ENCODE results near the gene PURB. TPM values are rescaled to one million over a fixed set of nuclear protein-coding genes. Genes with fewer than 3 reads are reported as not detected.

The PURB gene
- total RNA-seq, 1 donor from 2014 or later: 13.1 TPM

DNA sequence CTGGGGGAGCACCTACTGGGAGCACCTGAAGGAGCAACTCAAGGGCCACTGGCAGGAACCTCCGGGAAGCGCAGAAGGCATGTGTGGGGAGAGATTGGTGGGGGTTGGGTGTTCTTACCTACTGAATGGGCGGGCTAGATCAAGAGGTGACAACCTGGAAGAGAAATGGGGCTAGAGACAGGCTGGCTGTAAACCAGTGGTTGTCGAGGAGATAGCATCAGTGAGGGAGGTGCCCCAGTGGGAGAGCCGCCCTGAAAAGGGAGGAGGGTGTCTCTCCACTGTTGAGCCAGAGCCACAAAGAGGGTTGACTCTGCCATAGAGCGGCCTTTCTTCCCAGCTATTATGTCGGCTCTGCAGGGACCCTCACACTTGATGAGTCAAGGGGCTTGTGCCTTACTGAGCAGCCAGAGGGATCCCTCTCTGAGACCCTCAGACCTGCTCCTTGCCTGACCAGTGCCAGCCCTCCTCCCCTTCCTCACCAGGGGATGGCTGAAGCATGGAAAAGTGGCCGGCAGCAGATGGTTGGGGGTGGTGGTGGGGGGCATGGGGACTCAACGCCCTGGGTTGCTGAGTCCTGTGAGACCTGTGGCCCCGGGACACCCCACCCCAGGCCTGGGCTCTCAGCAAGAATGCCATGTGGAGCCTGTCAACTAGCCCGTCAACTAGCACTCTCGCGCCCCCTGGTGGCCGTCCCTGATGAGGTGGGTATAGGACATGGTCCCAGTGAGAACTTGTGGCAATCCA is 36.4 kb upstream of the PURB start:
- Histone ChIP-seq H3K27ac (replicated peaks) (no peak overlapping the region), H3K9me3 (replicated peaks) (no peaks in the 10 kb centered on the region), H3K4me3 (no peak overlapping the region), H3K36me3 (no peaks in the 10 kb centered on the region), H3K4me1 (peaks cover 4% of the 10 kb centered on the region), H3K27me3 (ENCODE audit: low read depth) (no peaks in the 10 kb centered on the region)
- intact Hi-C loops (cut with micrococcal nuclease): loop anchor here (5.0 kb wide), 1 partner anchor 334 kb away; no protein-coding TSS in a partner anchor
- TF ChIP-seq CTCF (IDR thresholded peaks at IDR 0.05; ENCODE audit: borderline replicate concordance): peak; percentile 92
- DNase-seq: peak; percentile 90

DNA sequence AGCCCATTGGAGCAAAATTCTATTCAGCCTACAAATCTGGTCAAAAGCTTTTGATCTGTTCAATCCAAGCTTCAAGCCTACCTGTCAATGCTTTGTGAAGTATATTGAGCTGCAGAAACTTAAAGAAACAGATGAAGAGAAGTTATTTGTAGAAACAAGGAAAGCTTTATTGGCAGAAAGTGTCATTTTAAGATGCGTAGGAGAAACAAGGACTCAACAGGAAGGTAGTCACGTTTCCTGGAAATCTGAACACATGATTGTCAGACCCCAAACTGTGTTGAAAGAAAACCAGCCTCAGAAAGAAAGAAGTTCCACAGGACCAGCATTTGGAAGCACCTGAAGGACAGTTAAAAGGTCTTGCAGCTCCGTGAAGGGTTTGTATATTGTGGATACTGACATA is 34.8 kb upstream of the PURB start:
- H3K9me3 ChIP-seq (replicated peaks): no peaks in the 10 kb centered on the region
- H3K27me3 ChIP-seq (ENCODE audit: low read depth): no peaks in the 10 kb centered on the region
- H3K4me3 ChIP-seq: no peak overlapping the region
- no peak for TF ChIP-seq CTCF (IDR thresholded peaks at IDR 0.05; ENCODE audit: borderline replicate concordance)
- no peak overlapping the region for H3K27ac ChIP-seq (replicated peaks)
- peaks cover 4% of the 10 kb centered on the region for H3K4me1 ChIP-seq
- H3K36me3 ChIP-seq: no peaks in the 10 kb centered on the region
- intact Hi-C loops (cut with micrococcal nuclease): loop anchor here (5.0 kb wide), 1 partner anchor 333 kb away; no protein-coding TSS in a partner anchor
- DNase-seq: no peak

DNA sequence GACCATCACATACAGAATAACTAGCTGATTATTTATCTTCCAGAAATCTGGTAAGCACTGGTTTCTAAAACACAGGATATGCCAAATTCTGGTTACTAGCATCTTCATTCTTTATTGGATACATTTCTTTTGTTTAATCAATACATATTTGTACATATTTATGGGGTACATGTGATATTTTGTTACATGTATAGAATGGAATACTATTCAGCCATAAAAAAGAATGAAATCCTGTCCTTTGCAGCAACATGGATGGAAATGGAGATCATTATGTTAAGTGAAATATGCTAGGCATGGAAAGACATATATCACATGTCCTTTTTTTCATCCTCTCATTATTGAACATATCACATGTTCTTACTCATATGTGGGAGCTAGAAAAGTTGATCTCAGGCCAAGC is 32.7 kb upstream of the PURB start:
- no peak for DNase-seq
- intact Hi-C loops (cut with micrococcal nuclease): no loop called here
- H3K27ac ChIP-seq (replicated peaks): no peak overlapping the region
- H3K27me3 ChIP-seq (ENCODE audit: low read depth): no peaks in the 10 kb centered on the region
- H3K36me3 ChIP-seq: no peaks in the 10 kb centered on the region
- peaks cover 4% of the 10 kb centered on the region for H3K4me1 ChIP-seq
- no peak for TF ChIP-seq CTCF (IDR thresholded peaks at IDR 0.05; ENCODE audit: borderline replicate concordance)
- H3K4me3 ChIP-seq: no peak overlapping the region
- H3K9me3 ChIP-seq (replicated peaks): no peaks in the 10 kb centered on the region

DNA sequence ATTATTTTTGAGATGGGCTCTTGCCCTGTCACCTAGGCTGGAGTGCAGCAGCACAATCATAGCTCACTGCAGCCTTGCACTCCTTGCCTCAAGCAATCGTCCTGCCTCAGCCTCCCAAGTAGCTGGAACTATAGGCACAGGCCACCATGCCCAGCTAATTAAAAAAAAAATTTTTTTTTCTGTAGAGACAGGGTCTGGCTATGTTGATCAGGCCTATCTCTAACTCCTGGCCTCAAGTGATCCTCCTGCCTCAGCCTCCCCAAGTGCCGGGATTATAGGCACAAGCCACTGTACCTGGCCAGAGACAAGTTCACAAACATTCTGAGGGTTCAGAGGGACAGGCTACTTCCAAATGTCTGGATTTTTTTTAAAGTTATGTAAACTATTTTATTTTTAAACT is 32.1 kb upstream of the PURB start:
- Histone ChIP-seq H3K36me3 (no peaks in the 10 kb centered on the region), H3K27me3 (ENCODE audit: low read depth) (no peaks in the 10 kb centered on the region), H3K4me1 (peaks cover 4% of the 10 kb centered on the region), H3K9me3 (replicated peaks) (no peaks in the 10 kb centered on the region), H3K4me3 (no peak overlapping the region), H3K27ac (replicated peaks) (no peak overlapping the region)
- no peak for TF ChIP-seq CTCF (IDR thresholded peaks at IDR 0.05; ENCODE audit: borderline replicate concordance)
- intact Hi-C loops (cut with micrococcal nuclease): no loop called here
- DNase-seq: no peak

DNA sequence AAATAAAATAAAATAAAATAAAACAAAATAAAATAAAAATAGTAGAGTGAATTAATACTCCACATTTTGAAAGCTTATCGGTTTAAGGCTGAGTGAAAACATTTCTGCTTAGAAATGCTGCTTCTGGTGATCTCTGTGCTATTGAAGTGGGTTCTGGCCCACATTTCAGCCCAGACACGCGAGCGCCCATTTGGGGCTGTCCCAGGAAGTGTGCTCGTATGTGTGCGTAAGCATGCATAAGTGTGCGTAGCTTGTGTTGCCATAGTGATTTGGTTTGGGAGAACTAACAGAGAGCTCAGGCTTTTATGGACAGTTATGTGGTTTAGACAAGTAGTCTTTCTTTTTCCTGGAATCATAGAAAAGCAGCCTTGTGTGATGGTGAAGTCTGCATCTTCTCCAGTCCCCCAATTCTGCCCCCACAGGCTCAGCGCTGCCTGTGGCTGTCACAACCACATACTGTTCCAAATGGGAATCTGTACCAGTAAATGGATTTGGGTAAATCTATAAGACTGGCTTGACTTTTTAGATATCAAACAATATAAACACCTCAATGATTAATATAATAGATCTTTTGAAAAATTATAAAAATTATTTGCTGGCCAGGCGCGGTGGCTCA is 29.8 kb upstream of the PURB start:
- H3K36me3 ChIP-seq: no peaks in the 10 kb centered on the region
- intact Hi-C loops (cut with micrococcal nuclease): no loop called here

More for the DNA sequence above, 29.8 kb upstream of the PURB start:
- H3K27me3 ChIP-seq (ENCODE audit: low read depth): no peaks in the 10 kb centered on the region
- no peak for DNase-seq
- no peaks in the 10 kb centered on the region for H3K9me3 ChIP-seq (replicated peaks)
- H3K4me3 ChIP-seq: no peak overlapping the region
- TF ChIP-seq CTCF (IDR thresholded peaks at IDR 0.05; ENCODE audit: borderline replicate concordance): no peak
- H3K4me1 ChIP-seq: no peaks in the 10 kb centered on the region
- H3K27ac ChIP-seq (replicated peaks): no peak overlapping the region

Data from left ventricle myocardium inferior (tissue), 1 donor.